Nephron (organoid): Measurements from ENCODE around the gene CDCA8.
A peak's percentile ranks its signal among the peaks of the same experiment; 100 is the strongest.

Experiments used
- H3K27ac Mint-ChIP-seq, 3 experiments: 2 replicates each; pipeline ENCODE4 v1.8.0; 2020; ENCODE audit warnings: mixed read lengths in 3 of 3, mild to moderate bottlenecking in 2 of 3, moderate library complexity in 1 of 3
- H3K27me3 Mint-ChIP-seq: 2 replicates; pipeline ENCODE4 v1.8.0; 2021; ENCODE audit warnings: low read depth, mild to moderate bottlenecking, moderate library complexity, mixed read lengths
- H3K36me3 Mint-ChIP-seq: 2 replicates; pipeline ENCODE4 v1.8.0; 2020; ENCODE audit warnings: low read depth, mixed read lengths
- H3K4me1 Mint-ChIP-seq: 2 replicates; pipeline ENCODE4 v1.8.0; 2020; ENCODE audit warnings: mixed read lengths
- H3K4me3 Mint-ChIP-seq, 3 experiments: 2 replicates each; pipeline ENCODE4 v1.8.0; 2020; ENCODE audit warnings: mild to moderate bottlenecking in 3 of 3, mixed read lengths in 3 of 3, moderate library complexity in 2 of 3
- H3K9me3 Mint-ChIP-seq: 2 replicates; pipeline ENCODE4 v1.8.0; 2020; ENCODE audit warnings: mixed read lengths
- CTCF ChIP-seq, 3 experiments: fragments of 200-600 bp; sonication (generic); IDR thresholded peaks; one replicate each; pipeline ENCODE4 v1.5.0; 2021; ENCODE audit warnings: antibody characterized with exemption in 3 of 3; ENCODE audit not compliant: unreplicated experiment in 3 of 3

CDCA8 gene

GRCh38 chr1:37653906-37654305 lies 38.4 kb upstream of the CDCA8 start:
- H3K9me3 Mint-ChIP-seq: no peaks in the 10 kb centered on the region
- H3K4me1 Mint-ChIP-seq: peaks cover 18% of the 10 kb centered on the region
- peaks cover 22% of the 10 kb centered on the region for H3K27me3 Mint-ChIP-seq
- no peaks in the 10 kb centered on the region for H3K36me3 Mint-ChIP-seq
- no peak overlapping the region for H3K4me3 Mint-ChIP-seq
- H3K27ac Mint-ChIP-seq: no peak overlapping the region
- TF ChIP-seq CTCF (IDR thresholded peaks at IDR 0.05; ENCODE audit: unreplicated experiment in 3 of 3): no peak

- Mint-ChIP-seq H3K9me3 (no peaks in the 10 kb centered on the region), H3K36me3 (no peaks in the 10 kb centered on the region), H3K4me3 (no peak overlapping the region), H3K27ac (peak overlapping the region in 1 of 3 experiments; percentile 64), H3K4me1 (peaks cover 18% of the 10 kb centered on the region), H3K27me3 (peaks cover 32% of the 10 kb centered on the region)
- TF ChIP-seq CTCF (IDR thresholded peaks at IDR 0.05; ENCODE audit: unreplicated experiment in 3 of 3): no peak
Observed at GRCh38 chr1:37655274-37655673, 37.0 kb upstream of the CDCA8 start.

GRCh38 chr1:37656026-37656425 lies 36.3 kb upstream of the CDCA8 start:
- Mint-ChIP-seq H3K4me1 (peaks cover 20% of the 10 kb centered on the region), H3K4me3 (no peak overlapping the region), H3K9me3 (no peaks in the 10 kb centered on the region), H3K27me3 (peaks cover 36% of the 10 kb centered on the region), H3K27ac (no peak overlapping the region), H3K36me3 (no peaks in the 10 kb centered on the region)
- no peak for TF ChIP-seq CTCF (IDR thresholded peaks at IDR 0.05; ENCODE audit: unreplicated experiment in 3 of 3)

- H3K27me3 Mint-ChIP-seq: peaks cover 44% of the 10 kb centered on the region
- no peak overlapping the region for H3K27ac Mint-ChIP-seq
- no peaks in the 10 kb centered on the region for H3K9me3 Mint-ChIP-seq
- no peak overlapping the region for H3K4me3 Mint-ChIP-seq
- TF ChIP-seq CTCF (IDR thresholded peaks at IDR 0.05; ENCODE audit: unreplicated experiment in 3 of 3): no peak
- no peaks in the 10 kb centered on the region for H3K36me3 Mint-ChIP-seq
- H3K4me1 Mint-ChIP-seq: peaks cover 18% of the 10 kb centered on the region
Observed at GRCh38 chr1:37656881-37657280, 35.4 kb upstream of the CDCA8 start.

GRCh38 chr1:37657620-37658412 lies 34.5 kb upstream of the CDCA8 start:
- peaks cover 50% of the 10 kb centered on the region for H3K27me3 Mint-ChIP-seq
- H3K27ac Mint-ChIP-seq: no peak overlapping the region
- H3K9me3 Mint-ChIP-seq: no peaks in the 10 kb centered on the region
- TF ChIP-seq CTCF (IDR thresholded peaks at IDR 0.05; ENCODE audit: unreplicated experiment in 3 of 3): no peak
- H3K36me3 Mint-ChIP-seq: no peaks in the 10 kb centered on the region
- H3K4me1 Mint-ChIP-seq: peaks cover 15% of the 10 kb centered on the region
- peak overlapping the region in 1 of 3 experiments; percentile 49 for H3K4me3 Mint-ChIP-seq

- Mint-ChIP-seq H3K4me3 (no peak overlapping the region), H3K36me3 (no peaks in the 10 kb centered on the region), H3K4me1 (peaks cover 15% of the 10 kb centered on the region), H3K27me3 (peaks cover 52% of the 10 kb centered on the region), H3K27ac (no peak overlapping the region), H3K9me3 (no peaks in the 10 kb centered on the region)
- no peak for TF ChIP-seq CTCF (IDR thresholded peaks at IDR 0.05; ENCODE audit: unreplicated experiment in 3 of 3)
Observed at GRCh38 chr1:37658486-37658885, 33.8 kb upstream of the CDCA8 start.
